ENCODE data around the gene ZNF648. TPM values are rescaled to one million over a fixed set of nuclear protein-coding genes. Genes with fewer than 3 reads are reported as not detected.

ZNF648 gene
- total RNA-seq, 1 experiment from 2014 or later = not detected

DNA sequence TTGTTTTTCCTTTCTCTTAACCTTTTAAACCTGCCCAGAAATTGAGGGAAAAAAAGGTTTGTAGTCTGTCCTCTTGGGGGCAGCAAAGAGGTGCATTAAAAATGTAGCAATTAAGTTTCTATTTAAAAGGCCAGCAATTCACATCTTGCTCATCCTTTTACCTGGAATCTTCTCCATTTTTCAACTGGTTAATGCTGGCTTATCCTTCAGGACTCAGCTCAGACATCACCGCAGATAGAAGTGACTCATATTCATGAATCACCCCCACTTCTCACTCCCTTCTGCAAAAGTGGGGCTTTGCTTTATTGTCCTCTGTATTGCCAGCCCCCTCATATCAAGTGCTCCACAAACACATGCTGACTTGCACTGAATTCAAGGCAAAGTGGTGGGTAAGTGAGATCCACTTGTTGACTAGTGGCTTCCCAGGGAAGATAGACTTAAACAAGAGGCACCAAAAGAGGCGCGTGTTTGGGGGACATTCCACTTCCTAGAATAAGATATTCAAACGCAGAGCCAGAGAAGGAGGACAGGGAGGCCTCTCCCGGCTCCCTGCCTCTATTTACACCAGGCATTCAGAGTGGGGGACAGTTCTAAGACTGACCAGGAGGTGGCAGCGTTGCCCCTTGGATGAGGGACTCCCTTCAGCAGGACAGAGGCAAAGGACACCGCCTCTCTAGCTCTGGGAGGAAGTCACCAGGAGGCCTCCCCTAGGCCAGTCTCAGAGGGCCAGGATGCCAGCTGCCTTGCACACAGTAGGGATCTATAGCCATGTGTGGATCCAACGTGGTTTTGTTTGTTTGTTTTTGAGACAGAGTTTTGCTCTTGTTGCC lies 23.2 kb upstream of the ZNF648 start:
- CTCF ChIA-PET = interaction anchor here (0.5 to 1.5 kb wide), 3 partner anchors 312 to 578 kb away, joined by 5 to 9 read pairs (median 7); no protein-coding TSS in a partner anchor
- POLR2A ChIA-PET (ENCODE audit: low non-redundant PET) = no interaction called here
- intact Hi-C loops (cut with micrococcal nuclease; ENCODE audit: unreplicated experiment) = loop anchor here (1.0 to 5.0 kb wide), 3 partner anchors 312 to 698 kb away; no protein-coding TSS in a partner anchor
- H3K27ac ChIP-seq (ENCODE audit: low read depth, low read length, poor library complexity, severe bottlenecking) = no peak overlapping the region
- no peaks in the 10 kb centered on the region for H3K4me1 ChIP-seq (ENCODE audit: insufficient read depth, low read length, poor library complexity, severe bottlenecking)
- H3K36me3 ChIP-seq (ENCODE audit: insufficient read depth, low read length, poor library complexity, severe bottlenecking) = no peaks in the 10 kb centered on the region
- peak; percentile 79 for DNase-seq (ENCODE audit: low spot score)
- TF ChIP-seq EZH2 (IDR thresholded peaks at IDR 0.05; ENCODE audit: borderline replicate concordance, low read depth, low read length, poor library complexity, severe bottlenecking) = no peak
- TF ChIP-seq, protein P1, sequence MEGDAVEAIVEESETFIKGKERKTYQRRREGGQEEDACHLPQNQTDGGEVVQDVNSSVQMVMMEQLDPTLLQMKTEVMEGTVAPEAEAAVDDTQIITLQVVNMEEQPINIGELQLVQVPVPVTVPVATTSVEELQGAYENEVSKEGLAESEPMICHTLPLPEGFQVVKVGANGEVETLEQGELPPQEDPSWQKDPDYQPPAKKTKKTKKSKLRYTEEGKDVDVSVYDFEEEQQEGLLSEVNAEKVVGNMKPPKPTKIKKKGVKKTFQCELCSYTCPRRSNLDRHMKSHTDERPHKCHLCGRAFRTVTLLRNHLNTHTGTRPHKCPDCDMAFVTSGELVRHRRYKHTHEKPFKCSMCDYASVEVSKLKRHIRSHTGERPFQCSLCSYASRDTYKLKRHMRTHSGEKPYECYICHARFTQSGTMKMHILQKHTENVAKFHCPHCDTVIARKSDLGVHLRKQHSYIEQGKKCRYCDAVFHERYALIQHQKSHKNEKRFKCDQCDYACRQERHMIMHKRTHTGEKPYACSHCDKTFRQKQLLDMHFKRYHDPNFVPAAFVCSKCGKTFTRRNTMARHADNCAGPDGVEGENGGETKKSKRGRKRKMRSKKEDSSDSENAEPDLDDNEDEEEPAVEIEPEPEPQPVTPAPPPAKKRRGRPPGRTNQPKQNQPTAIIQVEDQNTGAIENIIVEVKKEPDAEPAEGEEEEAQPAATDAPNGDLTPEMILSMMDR (conservative IDR thresholded peaks at IDR 0.05; ENCODE audit: low read depth, low read length) = peak; percentile 68
- BruUV-seq (replicated peaks) = no TSS peak
- H3K4me3 ChIP-seq (ENCODE audit: low read depth, low read length, poor library complexity, severe bottlenecking) = no peak overlapping the region
- no peaks in the 10 kb centered on the region for H3K9me3 ChIP-seq (ENCODE audit: low read depth, low read length, poor library complexity, severe bottlenecking)
- H3K27me3 ChIP-seq (replicated peaks; ENCODE audit: insufficient read depth, low read depth, low read length, poor library complexity) = no peaks in the 10 kb centered on the region

DNA sequence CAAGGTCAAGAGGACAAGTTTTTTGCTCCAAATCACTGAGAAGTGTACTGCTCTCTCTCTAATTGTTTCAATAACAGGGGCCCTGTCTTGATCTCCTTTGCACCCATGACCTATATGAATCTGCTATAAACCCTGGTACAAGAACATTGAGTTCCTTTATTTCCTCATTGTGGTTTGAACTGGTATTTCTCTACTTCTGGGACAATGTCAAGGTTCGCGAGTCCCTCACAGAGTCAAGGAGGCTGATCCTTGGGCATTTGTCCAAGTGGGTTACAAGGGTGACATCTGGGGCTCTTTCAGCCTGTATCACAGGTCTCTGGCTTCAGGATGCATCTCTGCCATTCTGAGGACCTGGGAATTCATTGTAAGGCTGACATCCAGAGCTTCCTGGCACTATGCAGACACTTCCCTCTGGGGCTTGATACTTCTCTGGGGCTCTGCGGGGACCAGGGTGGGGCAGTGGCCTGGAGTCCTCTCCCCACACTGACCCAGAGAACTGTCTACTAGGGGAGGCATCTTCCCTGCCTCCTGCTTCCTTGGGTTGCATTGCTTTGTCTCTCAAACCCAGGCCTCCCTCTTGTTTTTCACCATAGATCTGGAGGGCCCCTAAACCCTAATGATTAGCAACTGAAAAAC lies 22.5 kb upstream of the ZNF648 start:
- DNase-seq (ENCODE audit: low spot score) = no peak
- no peaks in the 10 kb centered on the region for H3K4me1 ChIP-seq (ENCODE audit: insufficient read depth, low read length, poor library complexity, severe bottlenecking)
- H3K27me3 ChIP-seq (replicated peaks; ENCODE audit: insufficient read depth, low read depth, low read length, poor library complexity) = no peaks in the 10 kb centered on the region
- H3K9me3 ChIP-seq (ENCODE audit: low read depth, low read length, poor library complexity, severe bottlenecking) = no peaks in the 10 kb centered on the region
- no peak overlapping the region for H3K4me3 ChIP-seq (ENCODE audit: low read depth, low read length, poor library complexity, severe bottlenecking)
- BruUV-seq (replicated peaks) = no TSS peak
- H3K36me3 ChIP-seq (ENCODE audit: insufficient read depth, low read length, poor library complexity, severe bottlenecking) = no peaks in the 10 kb centered on the region
- POLR2A ChIA-PET (ENCODE audit: low non-redundant PET) = no interaction called here
- CTCF ChIA-PET = no interaction called here
- intact Hi-C loops (cut with micrococcal nuclease; ENCODE audit: unreplicated experiment) = loop anchor here (2.0 kb wide), 1 partner anchor 511 kb away; no protein-coding TSS in a partner anchor
- TF ChIP-seq, protein P1 (conservative IDR thresholded peaks at IDR 0.05; ENCODE audit: low read depth, low read length) = no peak
- TF ChIP-seq EZH2 (IDR thresholded peaks at IDR 0.05; ENCODE audit: borderline replicate concordance, low read depth, low read length, poor library complexity, severe bottlenecking) = no peak
- no peak overlapping the region for H3K27ac ChIP-seq (ENCODE audit: low read depth, low read length, poor library complexity, severe bottlenecking)

DNA sequence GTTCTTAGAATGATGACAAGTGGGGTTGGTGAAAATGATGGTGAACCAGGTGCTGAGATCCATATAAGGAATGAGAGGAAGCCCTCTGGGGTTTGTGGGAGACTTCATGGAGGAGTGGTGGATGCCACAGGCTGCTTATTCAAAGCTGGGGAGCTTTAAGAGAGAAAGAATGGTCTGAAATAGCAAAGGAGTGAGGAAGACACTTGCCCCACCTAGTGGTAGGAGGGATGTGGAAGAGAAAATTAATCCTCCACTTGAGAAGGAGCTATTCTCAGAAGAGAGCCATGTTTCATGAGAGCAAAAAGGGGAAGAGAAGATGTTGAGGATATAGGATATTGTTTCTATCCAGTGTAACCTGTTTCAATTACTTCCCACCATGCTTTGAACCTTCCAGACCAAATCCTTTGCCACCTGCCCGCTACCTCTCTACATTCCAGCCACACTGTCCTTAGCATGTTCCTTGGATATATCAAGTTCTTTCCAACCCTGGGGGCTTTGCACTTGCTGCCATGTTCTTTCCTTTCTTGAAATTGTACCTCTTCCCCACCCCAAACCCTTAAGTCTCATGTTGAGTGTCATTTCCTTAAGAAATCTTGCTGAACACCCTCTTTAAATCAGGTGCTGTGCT lies 19.6 kb upstream of the ZNF648 start:
- Histone ChIP-seq H3K4me1 (ENCODE audit: insufficient read depth, low read length, poor library complexity, severe bottlenecking) (no peaks in the 10 kb centered on the region), H3K27me3 (replicated peaks; ENCODE audit: insufficient read depth, low read depth, low read length, poor library complexity) (no peaks in the 10 kb centered on the region), H3K27ac (ENCODE audit: low read depth, low read length, poor library complexity, severe bottlenecking) (no peak overlapping the region), H3K36me3 (ENCODE audit: insufficient read depth, low read length, poor library complexity, severe bottlenecking) (no peaks in the 10 kb centered on the region), H3K9me3 (ENCODE audit: low read depth, low read length, poor library complexity, severe bottlenecking) (no peaks in the 10 kb centered on the region), H3K4me3 (ENCODE audit: low read depth, low read length, poor library complexity, severe bottlenecking) (no peak overlapping the region)
- ChIA-PET CTCF (interaction anchor here (0.5 to 1.1 kb wide), 12 partner anchors 8 to 702 kb away, joined by 3 to 8 read pairs (median 4); no protein-coding TSS in a partner anchor), POLR2A (ENCODE audit: low non-redundant PET) (no interaction called here)
- DNase-seq (ENCODE audit: low spot score) = peak; percentile 54
- intact Hi-C loops (cut with micrococcal nuclease; ENCODE audit: unreplicated experiment) = loop anchor here (1.0 kb wide), 1 partner anchor 602 kb away; no protein-coding TSS in a partner anchor
- TF ChIP-seq, protein P1 (conservative IDR thresholded peaks at IDR 0.05; ENCODE audit: low read depth, low read length) = peak; percentile 71
- no peak for TF ChIP-seq EZH2 (IDR thresholded peaks at IDR 0.05; ENCODE audit: borderline replicate concordance, low read depth, low read length, poor library complexity, severe bottlenecking)
- no TSS peak for BruUV-seq (replicated peaks)

All from A673 (cell line).